BLaER1 treated with 17β-estradiol and CSF1 and Interleukin-3, amounts not matched to agents 10 nM and 100 nM (cell line): ENCODE measurements around the gene LPP.

Experiments
- H3K27ac ChIP-seq, 11 experiments: shearing (Covaris generic); formaldehyde crosslinking; 2 replicates each; pipeline ENCODE4 v1.8.1; 2022
- H3K27me3 ChIP-seq, 11 experiments: shearing (Covaris generic); formaldehyde crosslinking; 2 replicates each; pipeline ENCODE4 v1.8.1; 2022
- H3K36me3 ChIP-seq, 11 experiments: shearing (Covaris generic); formaldehyde crosslinking; 2 replicates each; pipeline ENCODE4 v1.8.1; 2022
- H3K4me1 ChIP-seq, 10 experiments: shearing (Covaris generic); formaldehyde crosslinking; 2 replicates each; pipeline ENCODE4 v1.8.1; 2022
- H3K4me2 ChIP-seq, 11 experiments: shearing (Covaris generic); formaldehyde crosslinking; 2 replicates each; pipeline ENCODE4 v1.8.1; 2022
- H3K4me3 ChIP-seq, 10 experiments: shearing (Covaris generic); formaldehyde crosslinking; 2 replicates each; pipeline ENCODE4 v1.8.1; 2022
- H3K9ac ChIP-seq, 11 experiments: shearing (Covaris generic); formaldehyde crosslinking; 2 replicates each; pipeline ENCODE4 v1.8.1; 2022
- H3K9me3 ChIP-seq, 11 experiments: shearing (Covaris generic); formaldehyde crosslinking; replicated peaks in 1 of 11; 2 replicates each; pipeline ENCODE4 v1.8.1; 2022
- H4K20me1 ChIP-seq, 11 experiments: shearing (Covaris generic); formaldehyde crosslinking; 2 replicates each; pipeline ENCODE4 v1.8.1; 2022
- Cebpa-rat ChIP-seq, 11 experiments: shearing (Covaris generic); IDR thresholded peaks; 2 replicates each; pipeline ENCODE4 v1.8.1; 2022

LPP gene

DNA sequence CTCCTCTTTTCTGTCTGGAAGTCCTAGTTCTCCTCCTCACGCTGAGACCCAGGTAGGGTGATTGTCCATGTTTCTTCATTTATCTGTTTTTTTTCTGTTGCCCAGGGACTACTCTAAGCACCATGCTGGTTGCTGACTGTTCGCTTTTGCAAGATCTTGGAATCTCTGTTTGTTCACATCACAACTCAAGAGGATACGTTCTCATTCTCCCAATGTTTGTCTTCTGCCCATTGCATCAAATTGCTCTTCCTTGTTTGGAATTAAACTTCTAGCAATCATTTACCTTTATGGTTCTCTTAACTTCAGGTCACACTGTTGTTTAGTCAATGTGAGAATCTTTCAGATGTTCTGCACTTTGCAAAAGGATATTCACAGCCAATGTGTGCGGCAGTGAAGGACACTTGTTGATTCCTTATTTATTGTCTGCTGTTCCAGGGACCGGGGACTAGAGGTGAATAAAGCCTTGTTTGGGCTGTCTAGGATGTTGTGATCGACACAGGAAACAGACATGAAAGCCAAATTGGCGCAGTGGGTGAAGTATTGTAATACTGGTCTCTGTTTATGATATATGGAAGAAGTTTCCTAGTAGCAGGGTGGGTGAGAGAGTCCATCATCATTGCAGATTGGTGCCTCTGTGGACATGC is 24.5 kb downstream of the LPP start:
- no peak overlapping the region; a peak in 1 of 22 replicates for H3K9ac ChIP-seq
- no peaks in the 10 kb centered on the region for H3K27me3 ChIP-seq

DNA sequence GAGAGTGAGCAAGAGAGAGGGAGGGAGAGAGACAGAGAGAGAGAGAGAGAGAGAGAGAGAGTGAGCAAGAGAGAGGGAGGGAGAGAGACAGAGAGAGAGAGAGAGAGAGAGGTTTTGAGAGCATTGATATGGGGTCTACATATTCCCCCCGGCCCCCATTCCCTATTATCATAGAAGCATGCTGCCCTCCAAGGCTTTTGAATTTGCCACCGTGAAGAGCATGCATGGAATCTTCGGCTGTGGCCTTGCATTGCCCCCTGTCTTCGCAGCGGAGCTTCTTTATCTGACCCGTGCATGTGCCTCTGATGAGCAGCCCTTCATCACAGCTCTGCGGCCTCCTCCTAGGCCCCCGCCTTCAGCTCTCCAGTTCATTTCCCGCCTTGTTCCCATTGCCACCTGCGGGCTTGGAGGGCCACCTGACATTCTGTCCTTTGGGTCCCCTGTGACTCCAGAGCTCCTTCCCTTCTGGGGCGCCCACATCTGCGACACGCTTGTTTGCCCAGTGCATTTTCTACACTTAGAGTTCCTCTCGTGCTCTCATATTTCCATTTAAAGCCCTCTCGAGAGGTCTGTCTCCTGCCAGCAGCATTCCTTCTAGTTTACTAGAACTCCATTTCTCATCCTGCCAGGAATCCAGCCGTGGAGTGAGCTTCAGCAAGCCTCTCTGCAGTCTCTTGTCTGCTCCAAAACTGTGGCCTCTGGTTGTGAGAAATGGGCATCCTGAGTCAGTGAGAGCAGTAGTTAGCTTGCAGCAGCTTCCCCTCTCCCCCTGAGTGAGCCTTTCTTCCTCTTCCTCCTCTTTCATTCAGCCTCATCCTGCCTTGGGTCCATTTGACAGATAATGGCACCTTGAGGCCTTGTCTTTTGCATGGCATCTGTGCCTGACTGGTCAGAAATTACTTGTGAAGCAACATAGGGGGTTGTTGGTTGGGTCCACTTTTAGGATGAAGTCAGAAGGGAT is 25.3 kb downstream of the LPP start:
- Histone ChIP-seq H3K27me3 (no peaks in the 10 kb centered on the region), H3K9ac (peak overlapping the region in 10 of 11 experiments; percentile 14 to 52 (median 45); a peak in 12 of 22 replicates), H3K4me2 (peak overlapping the region; percentile 53 to 84 (median 76)), H3K4me1 (peaks cover 37 to 52% (median 46%) of the 10 kb centered on the region in 10 experiments), H3K4me3 (no peak overlapping the region; a peak in 1 of 20 replicates), H3K9me3 (no peaks in the 10 kb centered on the region), H3K36me3 (peaks cover 0 to 65% (median 20%) of the 10 kb centered on the region in 11 experiments; a peak in 18 of 22 replicates), H4K20me1 (peaks cover 0 to 93% (median 5%) of the 10 kb centered on the region in 11 experiments; a peak in 9 of 22 replicates), H3K27ac (peak overlapping the region in 9 of 11 experiments; percentile 28 to 62 (median 52); a peak in 17 of 22 replicates)
- TF ChIP-seq Cebpa-rat (IDR thresholded peaks at IDR 0.05): no peak

More for the DNA sequence above, 24.5 kb downstream of the LPP start:
- no peak for TF ChIP-seq Cebpa-rat (IDR thresholded peaks at IDR 0.05)
- peaks cover 0 to 65% (median 20%) of the 10 kb centered on the region in 11 experiments; a peak in 17 of 22 replicates for H3K36me3 ChIP-seq
- H4K20me1 ChIP-seq: peaks cover 0 to 92% (median 10%) of the 10 kb centered on the region in 11 experiments; a peak in 10 of 22 replicates
- H3K27ac ChIP-seq: peak overlapping the region in 8 of 11 experiments; percentile 28 to 62 (median 47); a peak in 7 of 22 replicates
- no peak overlapping the region; a peak in 1 of 20 replicates for H3K4me3 ChIP-seq
- peaks cover 46 to 60% (median 54%) of the 10 kb centered on the region in 10 experiments for H3K4me1 ChIP-seq
- peak overlapping the region; percentile 53 to 84 (median 76) for H3K4me2 ChIP-seq
- no peaks in the 10 kb centered on the region for H3K9me3 ChIP-seq

DNA sequence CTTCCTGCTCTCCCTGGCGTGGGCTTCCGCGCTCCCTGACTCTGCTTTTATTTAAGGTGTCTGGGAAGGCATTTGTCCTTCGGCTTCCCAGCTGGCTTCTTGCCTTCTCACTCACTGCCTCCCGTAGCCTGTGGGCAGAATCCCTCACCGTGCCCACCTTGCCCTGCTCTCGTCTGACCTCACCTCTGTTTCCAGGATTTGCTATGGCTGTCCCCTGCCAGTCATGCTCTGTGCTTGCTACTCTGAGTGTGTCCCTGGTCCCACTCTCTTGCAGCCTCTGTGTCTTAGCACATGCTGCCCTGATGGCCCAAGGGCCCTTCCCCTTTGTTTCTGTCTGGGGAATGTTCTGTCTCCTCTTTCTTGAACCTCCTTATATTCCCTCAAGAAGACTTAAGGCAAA is 26.2 kb downstream of the LPP start:
- Histone ChIP-seq H3K27ac (peak overlapping the region in 4 of 11 experiments; percentile 3 to 59 (median 32); a peak in 2 of 22 replicates), H3K9ac (no peak overlapping the region), H3K9me3 (no peaks in the 10 kb centered on the region), H4K20me1 (peaks cover 0 to 95% (median 5%) of the 10 kb centered on the region in 11 experiments; a peak in 9 of 22 replicates), H3K4me1 (peaks cover 29 to 51% (median 38%) of the 10 kb centered on the region in 10 experiments), H3K27me3 (no peaks in the 10 kb centered on the region), H3K4me2 (peak overlapping the region in 10 of 11 experiments; percentile 10 to 84 (median 76); a peak in 17 of 22 replicates), H3K4me3 (no peak overlapping the region), H3K36me3 (peaks cover 0 to 59% (median 18%) of the 10 kb centered on the region in 11 experiments; a peak in 18 of 22 replicates)
- TF ChIP-seq Cebpa-rat (IDR thresholded peaks at IDR 0.05): no peak

DNA sequence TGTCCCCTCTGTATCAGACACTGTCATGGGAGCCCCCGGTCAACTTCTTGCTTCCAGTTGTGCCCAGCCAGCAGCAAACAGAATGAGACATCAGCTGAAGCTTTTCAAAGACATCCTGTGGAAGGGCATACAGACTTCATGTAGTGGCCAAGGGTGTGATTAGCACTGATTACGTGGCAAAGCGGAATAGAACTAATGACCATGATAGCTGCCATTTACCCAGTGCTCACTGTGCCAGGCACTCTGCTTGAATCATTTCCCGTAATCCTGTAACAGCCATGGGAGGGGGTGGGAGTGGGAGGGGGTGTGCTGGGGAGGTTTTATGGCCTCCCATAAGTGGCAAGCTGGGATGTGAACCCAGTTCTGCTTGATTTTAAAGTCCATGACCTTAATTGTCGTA is 29.5 kb downstream of the LPP start:
- no peak for TF ChIP-seq Cebpa-rat (IDR thresholded peaks at IDR 0.05)
- Histone ChIP-seq H3K36me3 (peaks cover 5 to 39% (median 21%) of the 10 kb centered on the region in 11 experiments; a peak in 20 of 22 replicates), H3K9me3 (no peaks in the 10 kb centered on the region), H3K4me1 (peaks cover 40 to 59% (median 48%) of the 10 kb centered on the region in 10 experiments), H3K9ac (no peak overlapping the region), H3K27me3 (no peaks in the 10 kb centered on the region), H3K4me2 (no peak overlapping the region), H4K20me1 (peaks cover 0 to 87% (median 6%) of the 10 kb centered on the region in 11 experiments; a peak in 9 of 22 replicates), H3K27ac (no peak overlapping the region), H3K4me3 (no peak overlapping the region)

DNA sequence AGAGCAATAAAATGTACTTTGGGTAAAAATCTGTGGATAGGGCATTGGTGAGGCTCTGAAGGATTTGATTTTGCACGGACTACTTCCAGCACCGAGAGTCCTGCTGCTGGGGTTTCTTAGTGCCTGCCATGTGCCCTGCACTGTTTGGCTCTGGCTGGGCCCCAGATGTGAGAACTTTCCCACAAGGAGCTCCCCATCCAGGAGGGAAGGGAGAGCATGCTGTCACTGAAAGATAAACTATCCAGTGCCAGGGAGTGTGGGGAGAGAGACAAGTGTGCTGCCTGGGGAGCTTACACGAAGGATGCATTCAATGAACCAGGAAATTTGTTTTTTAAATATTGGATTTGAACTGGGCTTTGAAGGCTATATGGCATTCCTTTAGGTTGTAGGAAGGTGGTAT is 30.2 kb downstream of the LPP start:
- Histone ChIP-seq H3K36me3 (peaks cover 7 to 44% (median 25%) of the 10 kb centered on the region in 11 experiments; a peak in 21 of 22 replicates), H3K27ac (no peak overlapping the region; a peak in 1 of 22 replicates), H3K4me2 (no peak overlapping the region), H3K27me3 (no peaks in the 10 kb centered on the region), H3K4me1 (peaks cover 35 to 59% (median 43%) of the 10 kb centered on the region in 10 experiments), H3K9me3 (no peaks in the 10 kb centered on the region), H3K4me3 (no peak overlapping the region), H3K9ac (no peak overlapping the region), H4K20me1 (peaks cover 0 to 82% (median 3%) of the 10 kb centered on the region in 11 experiments; a peak in 9 of 22 replicates)
- TF ChIP-seq Cebpa-rat (IDR thresholded peaks at IDR 0.05): no peak

DNA sequence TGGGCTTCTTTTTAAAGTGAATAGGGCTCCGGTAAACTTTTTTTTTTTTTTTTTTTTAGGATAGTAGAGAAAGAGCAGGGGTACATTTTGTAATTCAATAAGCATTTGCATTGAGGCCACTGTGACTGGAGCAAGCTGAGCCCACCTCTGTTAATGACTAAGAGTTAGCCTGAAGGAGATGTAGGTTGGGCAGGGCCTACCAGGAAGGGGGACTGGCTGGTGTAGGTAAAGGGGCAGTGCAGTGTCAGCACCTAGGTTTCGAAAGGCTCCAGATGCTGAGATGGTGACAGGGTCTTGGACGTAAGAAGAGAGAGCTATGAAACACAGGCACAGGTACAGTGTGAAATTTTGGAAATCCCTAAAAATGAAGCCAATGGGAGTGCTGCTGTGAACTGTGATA is 30.7 kb downstream of the LPP start:
- no peaks in the 10 kb centered on the region for H3K27me3 ChIP-seq
- no peak overlapping the region for H3K4me3 ChIP-seq
- H3K9ac ChIP-seq: no peak overlapping the region
- peaks cover 7 to 45% (median 27%) of the 10 kb centered on the region in 11 experiments; a peak in 21 of 22 replicates for H3K36me3 ChIP-seq
- peaks cover 35 to 54% (median 39%) of the 10 kb centered on the region in 10 experiments for H3K4me1 ChIP-seq
- 0 out of 22 replicates have a peak overlapping the region, but pooled peaks of 1 of the 11 experiments have one; percentile 62 for H3K4me2 ChIP-seq
- peaks cover 0 to 80% (median 0%) of the 10 kb centered on the region in 11 experiments; a peak in 8 of 22 replicates for H4K20me1 ChIP-seq
- no peaks in the 10 kb centered on the region for H3K9me3 ChIP-seq
- no peak for TF ChIP-seq Cebpa-rat (IDR thresholded peaks at IDR 0.05)
- H3K27ac ChIP-seq: no peak overlapping the region; a peak in 1 of 22 replicates

DNA sequence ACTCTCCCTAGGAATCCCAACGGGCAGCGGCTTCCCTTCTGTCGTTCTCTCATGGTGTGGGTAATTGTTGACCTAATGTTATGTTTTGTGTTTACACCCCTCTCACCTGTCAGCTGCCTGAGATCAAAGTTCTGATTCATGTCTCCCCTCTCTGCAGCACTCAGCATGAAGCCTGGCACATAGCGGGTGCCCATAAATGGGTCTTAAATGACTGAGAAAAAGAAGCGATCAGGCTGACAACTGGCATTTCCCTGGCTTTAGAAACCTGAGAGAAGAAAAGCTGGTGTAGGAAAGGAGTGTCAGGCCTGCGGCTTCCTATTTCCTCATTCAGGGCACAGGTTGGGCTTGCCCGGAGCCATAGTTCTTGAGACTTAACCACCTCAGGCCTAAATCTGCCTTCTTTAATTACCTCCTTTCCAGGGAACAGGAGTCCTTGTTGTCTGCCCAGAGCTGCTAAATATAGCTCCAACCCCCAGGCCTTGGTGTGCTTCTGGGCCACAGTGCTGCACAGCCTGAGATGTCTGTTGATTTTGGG is 31.8 kb downstream of the LPP start:
- peaks cover 0 to 78% (median 0%) of the 10 kb centered on the region in 11 experiments; a peak in 6 of 22 replicates for H4K20me1 ChIP-seq
- H3K9ac ChIP-seq: peak overlapping the region in 4 of 11 experiments; percentile 5 to 36 (median 20); a peak in 4 of 22 replicates
- H3K36me3 ChIP-seq: peaks cover 7 to 45% (median 27%) of the 10 kb centered on the region in 11 experiments; a peak in 21 of 22 replicates
- peaks cover 33 to 48% (median 37%) of the 10 kb centered on the region in 10 experiments for H3K4me1 ChIP-seq
- TF ChIP-seq Cebpa-rat (IDR thresholded peaks at IDR 0.05): no peak
- no peaks in the 10 kb centered on the region for H3K9me3 ChIP-seq
- H3K4me2 ChIP-seq: peak overlapping the region; percentile 30 to 69 (median 61)
- H3K4me3 ChIP-seq: no peak overlapping the region
- H3K27me3 ChIP-seq: no peaks in the 10 kb centered on the region
- H3K27ac ChIP-seq: peak overlapping the region in 10 of 11 experiments; percentile 1 to 78 (median 56); a peak in 17 of 22 replicates

DNA sequence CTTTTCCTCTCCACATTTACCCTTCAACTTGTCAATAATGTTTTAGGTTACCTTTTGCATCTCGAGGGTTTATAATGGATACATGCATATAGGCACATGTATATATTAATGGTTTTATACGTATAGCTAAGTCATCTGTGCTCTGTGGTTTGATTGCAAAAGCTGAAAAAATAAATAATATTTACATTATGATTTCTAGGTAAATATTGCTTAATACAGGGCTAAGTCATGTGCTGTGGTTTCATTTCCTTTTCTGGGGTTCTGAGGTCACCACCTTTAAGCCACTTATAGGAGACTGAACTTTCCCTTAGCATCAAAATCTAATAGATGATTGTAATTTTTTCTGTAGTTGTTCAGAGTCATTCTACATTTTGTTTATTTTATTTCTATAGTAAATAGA is 33.1 kb downstream of the LPP start:
- Histone ChIP-seq H3K36me3 (peaks cover 7 to 45% (median 28%) of the 10 kb centered on the region in 11 experiments; a peak in 21 of 22 replicates), H3K27ac (peak overlapping the region in 10 of 11 experiments; percentile 39 to 78 (median 57); a peak in 18 of 22 replicates), H3K9me3 (no peaks in the 10 kb centered on the region), H3K4me2 (peak overlapping the region; percentile 1 to 69 (median 56); a peak in 18 of 22 replicates), H3K27me3 (no peaks in the 10 kb centered on the region), H3K4me1 (peaks cover 33 to 48% (median 40%) of the 10 kb centered on the region in 10 experiments), H3K9ac (no peak overlapping the region; a peak in 2 of 22 replicates), H3K4me3 (no peak overlapping the region), H4K20me1 (peaks cover 0 to 71% (median 0%) of the 10 kb centered on the region in 11 experiments; a peak in 7 of 22 replicates)
- TF ChIP-seq Cebpa-rat (IDR thresholded peaks at IDR 0.05): peak in 3 of 11 experiments; percentile 24 to 90 (median 77); a peak in 7 of 22 replicates
